GM19397 (cell line): ENCODE results near the gene MGMT.

Source experiments
- ATAC-seq: cut with Tn5 transposase; IDR thresholded peaks from one replicate; pipeline ENCODE4 v1.9.1; 2021; ENCODE audit warnings: mild to moderate bottlenecking, moderate library complexity; ENCODE audit not compliant: unreplicated experiment

Gene MGMT

GRCh38 chr10:129646973-129647372 lies 179.9 kb downstream of the MGMT start:
- no peak for ATAC-seq

- ATAC-seq = no peak
These were observed 180.5 kb downstream of the MGMT start for GRCh38 chr10:129647590-129647989.

- ATAC-seq = no peak
These were observed 181.8 kb downstream of the MGMT start for GRCh38 chr10:129648856-129649255.

GRCh38 chr10:129652021-129652420 lies 185.0 kb downstream of the MGMT start:
- ATAC-seq = no peak

GRCh38 chr10:129652521-129653201 lies 185.6 kb downstream of the MGMT start:
- no peak for ATAC-seq

GRCh38 chr10:129653428-129653827 lies 186.4 kb downstream of the MGMT start:
- ATAC-seq = no peak

GRCh38 chr10:129653861-129654260 lies 186.8 kb downstream of the MGMT start:
- no peak for ATAC-seq

GRCh38 chr10:129654461-129654860 lies 187.4 kb downstream of the MGMT start:
- ATAC-seq = no peak

- no peak for ATAC-seq
These were observed 188.1 kb downstream of the MGMT start for GRCh38 chr10:129655007-129655678.

GRCh38 chr10:129655679-129656031 lies 188.6 kb downstream of the MGMT start:
- no peak for ATAC-seq

- ATAC-seq = no peak
These were observed 189.6 kb downstream of the MGMT start for GRCh38 chr10:129656642-129657041.

- ATAC-seq = no peak
These were observed 190.4 kb downstream of the MGMT start for GRCh38 chr10:129657297-129658017.

GRCh38 chr10:129658376-129659072 lies 191.5 kb downstream of the MGMT start:
- no peak for ATAC-seq

GRCh38 chr10:129659508-129660268 lies 192.6 kb downstream of the MGMT start:
- ATAC-seq = no peak

- no peak for ATAC-seq
These were observed 193.5 kb downstream of the MGMT start for GRCh38 chr10:129660569-129660968.

- no peak for ATAC-seq
These were observed 195.4 kb downstream of the MGMT start for GRCh38 chr10:129662426-129662825.

- ATAC-seq = no peak
These were observed 203.1 kb downstream of the MGMT start for GRCh38 chr10:129670124-129670523.

GRCh38 chr10:129673292-129673691 lies 206.3 kb downstream of the MGMT start:
- ATAC-seq = no peak

- no peak for ATAC-seq
These were observed 208.2 kb downstream of the MGMT start for GRCh38 chr10:129675027-129675769.

GRCh38 chr10:129676014-129676413 lies 209.0 kb downstream of the MGMT start:
- ATAC-seq = no peak
